GM21367 (cell line): ENCODE data around the gene ADRB1.

Experiments
- ATAC-seq: cut with Tn5 transposase; IDR thresholded peaks from one replicate; pipeline ENCODE4 v1.9.1; 2021; ENCODE audit not compliant: unreplicated experiment

The ADRB1 gene

DNA sequence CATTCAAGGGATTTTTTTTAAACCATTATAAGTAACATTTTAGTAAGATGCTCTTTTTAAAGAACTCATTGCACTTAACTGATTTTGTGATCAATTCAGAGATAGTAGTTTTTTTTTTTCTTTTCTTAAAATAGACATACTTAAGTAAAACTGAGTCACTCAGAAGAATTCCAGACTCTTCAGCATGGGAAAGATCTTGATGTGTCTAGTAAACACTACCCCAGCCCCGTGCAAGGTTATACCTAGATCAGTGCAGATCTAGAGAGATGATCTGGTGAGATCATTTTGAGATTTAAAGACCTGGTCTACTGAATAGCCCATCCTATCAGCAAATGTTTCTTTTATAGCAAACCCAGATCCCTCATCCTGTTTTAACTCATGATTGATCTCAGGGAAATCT is 8.6 kb downstream of the ADRB1 start:
- no peak for ATAC-seq

DNA sequence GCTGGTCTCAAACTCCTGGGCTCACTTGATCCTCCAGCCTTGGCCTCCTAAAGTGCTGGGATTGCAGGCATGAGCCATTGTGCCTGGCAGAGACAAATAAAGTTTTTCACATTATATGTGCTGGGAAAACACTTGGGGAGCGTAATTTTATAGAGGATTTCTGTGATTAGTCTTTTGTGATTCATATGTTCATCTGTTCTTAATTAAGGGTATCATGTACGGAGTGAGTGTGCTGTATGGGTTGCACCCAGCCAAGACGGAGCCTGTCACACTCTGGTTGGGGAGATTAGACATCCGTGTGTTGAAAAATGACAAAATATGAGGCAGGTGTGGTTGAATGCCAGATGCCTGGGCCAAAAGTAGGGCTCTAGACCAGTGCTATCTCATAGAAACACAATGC is 10.3 kb downstream of the ADRB1 start:
- ATAC-seq = no peak

DNA sequence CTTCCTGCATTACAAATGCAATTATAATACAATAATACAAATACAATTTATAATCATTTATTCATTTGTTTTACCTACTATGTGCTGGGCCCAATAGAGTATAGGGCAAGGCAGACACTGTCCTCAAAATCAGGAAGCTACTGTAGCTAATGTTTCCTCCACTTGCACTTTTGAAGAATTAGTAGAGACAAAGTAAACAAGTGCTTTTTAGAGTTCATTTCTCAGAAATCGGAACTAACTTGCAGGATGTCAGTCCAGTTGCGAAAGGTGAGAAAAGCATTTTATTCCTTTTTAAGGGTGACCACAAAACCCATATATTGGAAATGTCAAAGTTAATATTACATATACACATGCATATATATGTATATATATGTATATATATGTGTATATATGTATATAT is 14.2 kb downstream of the ADRB1 start:
- no peak for ATAC-seq

DNA sequence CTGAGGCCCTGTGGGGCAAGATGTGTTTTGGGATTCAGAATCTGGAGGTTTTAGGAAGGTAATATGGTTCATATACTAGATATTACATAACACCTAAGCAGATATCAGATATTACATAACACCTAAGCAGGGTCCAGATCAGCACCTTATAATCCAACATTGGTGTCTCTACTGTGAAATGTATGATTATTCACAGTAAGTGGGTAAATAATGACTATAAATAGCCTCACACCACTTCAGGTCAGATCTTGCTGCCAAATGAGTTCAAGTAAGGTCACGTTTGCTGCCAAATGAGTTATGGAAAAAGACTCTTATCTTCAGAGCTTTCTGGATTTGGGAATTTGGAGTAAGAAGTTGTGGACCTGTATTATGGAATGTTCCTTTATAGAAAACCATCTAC is 14.6 kb downstream of the ADRB1 start:
- ATAC-seq = no peak

DNA sequence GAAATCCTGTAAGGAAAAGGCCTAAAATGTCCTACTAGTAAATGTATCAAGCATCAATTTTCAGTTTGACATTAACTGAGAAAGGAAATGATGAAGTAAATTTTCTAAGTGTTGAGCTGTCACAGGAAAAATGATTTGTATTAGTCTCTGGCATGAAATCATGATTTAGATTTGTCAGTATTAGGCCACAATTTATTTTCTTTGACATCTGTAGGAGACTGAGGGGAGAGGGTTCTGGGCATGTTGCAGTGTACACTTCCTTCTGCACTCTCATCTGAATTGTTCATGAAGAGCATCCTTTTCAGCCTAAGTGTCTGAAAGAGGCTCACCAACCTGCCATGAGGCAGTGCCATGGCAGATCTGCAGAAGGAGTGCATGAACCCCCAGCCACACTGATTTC is 15.9 kb downstream of the ADRB1 start:
- ATAC-seq = no peak

DNA sequence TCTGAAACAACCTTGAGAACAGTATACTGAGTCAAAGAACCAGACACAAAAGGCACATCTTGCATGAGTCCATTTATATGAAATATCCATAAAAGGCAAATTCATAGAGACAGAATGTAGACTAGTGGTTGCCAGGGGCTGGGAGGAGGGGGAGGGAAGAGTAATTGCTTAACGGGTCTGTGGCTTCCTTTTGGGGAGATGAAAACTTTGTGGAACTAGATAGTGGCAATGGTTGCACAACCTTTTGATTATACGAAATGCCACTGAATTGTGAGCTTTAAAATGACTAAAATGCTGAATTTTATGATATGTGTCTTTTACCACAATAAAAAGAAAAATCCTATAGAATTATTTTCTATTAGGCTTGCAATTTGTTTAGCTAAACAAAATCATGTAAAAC is 16.8 kb downstream of the ADRB1 start:
- ATAC-seq = no peak

DNA sequence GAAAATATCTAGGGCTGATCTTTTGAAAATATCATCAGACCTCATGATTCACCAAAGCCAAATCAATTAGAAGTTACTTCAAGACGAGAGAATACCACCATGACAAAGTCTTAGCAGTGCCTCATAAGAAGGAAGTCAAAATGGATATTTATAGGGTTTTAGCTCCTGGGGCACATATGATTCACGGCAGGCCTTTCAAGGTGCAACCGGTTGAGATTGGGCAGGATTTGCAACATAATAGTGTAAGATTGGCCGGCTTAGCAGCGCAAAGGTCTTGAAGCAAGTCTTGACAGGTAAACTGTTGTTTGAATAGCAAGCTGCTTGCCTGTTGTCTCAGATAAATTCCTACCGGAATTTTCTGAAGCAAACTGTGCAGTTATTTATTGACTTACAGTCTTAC is 17.5 kb downstream of the ADRB1 start:
- ATAC-seq = no peak

DNA sequence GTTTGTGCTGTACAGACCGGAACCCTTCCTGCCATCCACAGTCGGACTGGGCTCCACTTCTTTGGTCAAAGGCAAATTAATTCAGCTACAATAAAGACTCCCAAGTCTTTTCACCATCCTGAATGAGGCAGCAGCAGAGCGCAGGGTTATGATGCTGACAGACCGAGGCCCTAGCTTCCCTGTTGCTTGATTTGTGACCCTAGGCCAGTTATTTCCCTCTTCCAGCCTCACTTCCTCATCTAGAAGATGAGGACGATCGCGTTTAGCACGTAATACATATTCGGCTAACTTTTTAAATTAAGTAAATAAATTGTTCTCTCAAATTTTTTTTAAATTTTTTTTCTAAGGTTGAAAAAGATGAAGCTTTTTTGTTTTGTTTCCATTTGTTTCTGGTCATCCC is 18.1 kb downstream of the ADRB1 start:
- no peak for ATAC-seq

DNA sequence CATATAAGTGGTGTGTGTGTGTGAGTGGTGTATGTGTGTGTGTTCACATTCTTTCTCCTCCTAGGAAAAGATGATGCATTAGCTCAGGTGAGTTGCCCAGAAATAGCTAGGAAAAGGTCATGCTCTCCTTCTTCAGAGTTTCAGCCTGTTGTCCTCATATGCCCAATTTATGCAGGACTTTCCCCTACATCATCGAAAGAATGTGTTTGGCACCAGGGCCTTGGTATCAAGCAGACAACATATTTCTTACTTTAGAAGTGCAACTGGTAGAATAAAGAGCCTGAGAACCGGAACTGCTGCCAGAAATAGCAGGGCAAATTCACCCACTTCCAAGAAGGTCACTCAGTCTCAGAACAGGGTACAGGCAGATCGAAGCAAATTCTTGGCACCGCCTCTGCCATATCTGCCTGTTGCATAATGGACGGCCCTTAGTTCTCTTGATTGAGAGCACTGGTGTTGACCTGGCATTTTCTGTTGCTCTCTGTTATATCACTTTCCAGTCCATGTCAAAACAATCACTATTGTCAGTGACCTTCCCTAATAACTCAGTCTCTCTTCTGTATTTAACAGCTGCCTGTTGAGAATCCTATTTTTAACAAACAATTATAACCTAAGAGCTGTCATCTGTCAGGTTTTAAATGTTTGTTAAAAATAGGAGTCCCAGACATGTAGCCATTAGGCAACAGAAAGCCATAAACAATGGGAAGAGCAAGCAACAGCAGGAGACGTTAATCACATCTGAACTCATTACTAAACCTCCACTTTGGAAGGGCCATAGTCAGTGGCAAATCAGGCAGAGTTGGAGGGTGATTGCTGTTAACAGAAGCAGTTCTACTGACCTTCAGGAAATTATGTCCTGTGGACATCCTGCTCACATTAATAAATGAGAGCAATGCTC is 20.7 kb downstream of the ADRB1 start:
- no peak for ATAC-seq

DNA sequence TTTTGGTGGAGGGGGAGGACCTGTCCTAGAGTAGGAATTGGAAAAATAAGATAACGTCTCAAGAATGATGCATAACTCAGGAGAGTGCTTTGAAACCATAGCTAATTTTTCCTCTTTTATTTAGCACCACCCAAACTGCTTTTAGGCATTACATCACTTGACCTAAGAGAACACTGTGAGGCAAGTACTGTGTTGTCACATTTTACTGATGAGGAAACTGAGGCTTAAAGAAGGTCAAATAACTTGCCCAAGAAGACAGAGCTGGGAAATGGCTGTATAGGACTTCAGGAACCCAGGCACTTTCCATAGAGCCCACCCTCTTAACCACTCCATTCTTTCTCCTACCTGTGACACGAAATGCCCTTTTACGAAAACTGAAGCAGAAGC is 21.4 kb downstream of the ADRB1 start:
- ATAC-seq = no peak

DNA sequence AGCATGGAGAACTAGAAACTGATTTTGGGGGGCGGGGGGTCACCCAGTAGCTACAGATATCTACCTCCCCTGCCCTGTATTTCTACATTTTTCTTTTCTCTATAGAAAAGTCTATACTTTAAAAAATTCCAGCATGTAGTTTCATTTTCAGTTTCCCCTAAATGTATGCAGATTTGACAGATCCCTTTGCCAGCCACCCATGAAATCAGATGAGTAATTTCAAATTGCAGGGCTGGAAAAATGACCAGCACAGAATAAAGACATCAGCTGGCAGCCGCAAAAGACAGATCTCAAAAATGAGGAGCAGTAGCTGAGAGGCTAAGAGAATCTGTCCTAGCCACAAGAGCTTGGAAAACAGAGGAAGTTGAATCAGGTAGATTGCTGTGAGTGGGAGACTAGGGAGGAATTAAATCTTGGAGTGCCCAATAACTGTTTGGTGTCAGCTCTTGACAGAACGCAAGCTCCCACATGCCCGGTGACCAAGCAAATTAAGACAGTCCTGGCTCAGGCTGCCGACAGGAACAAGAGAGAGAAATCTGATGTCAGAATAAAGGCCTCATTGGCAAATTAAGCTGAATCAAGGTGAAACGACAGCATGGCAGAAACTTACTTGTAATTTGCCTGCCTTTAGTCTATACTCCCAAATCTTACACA is 24.5 kb downstream of the ADRB1 start:
- ATAC-seq = no peak

DNA sequence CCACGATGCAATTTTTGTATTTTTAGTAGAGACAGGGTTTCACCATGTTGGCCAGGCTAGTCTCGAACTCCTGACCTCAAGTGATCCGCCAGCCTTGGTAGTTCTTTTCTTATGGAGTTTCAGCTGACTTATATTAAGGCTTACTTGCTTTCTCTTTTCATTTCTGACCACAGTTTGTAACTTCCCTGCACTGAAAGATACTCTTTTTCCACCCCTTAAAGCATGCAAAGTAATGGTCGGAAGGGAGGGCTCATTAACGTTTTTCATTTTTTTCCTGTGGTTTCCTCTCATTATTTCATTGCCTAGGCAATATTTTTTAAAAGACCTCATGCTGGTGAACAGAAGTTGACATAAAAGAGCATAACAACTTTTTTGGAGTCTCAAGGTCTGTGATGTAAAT is 27.0 kb downstream of the ADRB1 start:
- ATAC-seq = no peak

DNA sequence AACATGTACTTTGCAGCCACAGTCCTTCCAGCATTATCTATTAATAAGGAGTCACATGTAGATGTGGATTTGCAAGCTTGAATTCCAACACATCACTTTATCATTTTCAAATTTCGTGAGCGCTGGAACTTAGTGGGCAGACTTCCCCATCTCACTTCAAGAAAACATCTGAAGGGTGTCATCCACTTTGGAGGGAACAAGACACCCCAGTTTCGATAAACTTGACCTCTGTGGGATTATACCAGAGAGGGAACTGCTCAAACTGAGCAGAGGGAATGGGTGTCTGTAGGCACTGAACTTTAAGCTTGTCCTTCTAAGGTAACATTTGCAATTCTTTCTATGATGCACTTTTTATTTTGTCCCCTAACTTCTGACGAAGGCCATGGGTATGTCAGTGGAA is 27.5 kb downstream of the ADRB1 start:
- ATAC-seq = no peak

DNA sequence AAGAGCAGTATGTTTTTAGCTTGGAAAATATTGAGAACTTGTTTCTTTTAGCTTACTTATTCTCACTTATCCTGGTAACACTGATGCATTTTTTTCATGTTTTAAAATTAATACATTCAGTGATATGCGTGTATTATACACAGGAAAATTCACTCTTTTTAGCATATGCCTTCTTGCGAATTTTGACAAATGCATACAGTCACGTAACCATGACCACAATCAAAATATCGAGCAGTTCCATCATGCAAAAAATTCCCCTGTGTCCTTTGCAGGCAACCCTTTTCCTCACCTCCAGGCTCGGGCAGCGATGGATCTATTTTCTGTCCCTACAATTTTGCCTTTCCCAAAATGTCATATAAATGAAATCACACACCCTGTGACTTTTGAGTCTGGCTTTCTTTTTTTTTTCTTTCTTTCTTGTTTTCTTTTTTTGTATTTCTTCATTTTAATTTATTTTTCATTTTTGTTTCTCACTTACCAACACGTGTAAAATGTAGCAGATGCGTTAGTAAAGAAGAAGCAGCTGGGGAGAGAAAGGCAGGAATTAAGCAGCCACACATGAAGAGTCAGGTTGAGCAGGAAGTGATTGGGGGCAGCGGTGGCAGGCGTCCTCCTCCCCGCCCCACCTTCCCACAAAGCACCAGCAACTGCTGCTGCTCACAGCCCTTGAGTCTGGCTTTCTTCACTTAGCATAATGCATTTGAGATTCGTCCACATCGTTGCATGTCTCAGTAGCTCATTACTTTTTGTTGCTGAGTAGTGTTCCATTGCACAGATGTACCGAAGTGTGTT is 29.9 kb downstream of the ADRB1 start:
- ATAC-seq = no peak

DNA sequence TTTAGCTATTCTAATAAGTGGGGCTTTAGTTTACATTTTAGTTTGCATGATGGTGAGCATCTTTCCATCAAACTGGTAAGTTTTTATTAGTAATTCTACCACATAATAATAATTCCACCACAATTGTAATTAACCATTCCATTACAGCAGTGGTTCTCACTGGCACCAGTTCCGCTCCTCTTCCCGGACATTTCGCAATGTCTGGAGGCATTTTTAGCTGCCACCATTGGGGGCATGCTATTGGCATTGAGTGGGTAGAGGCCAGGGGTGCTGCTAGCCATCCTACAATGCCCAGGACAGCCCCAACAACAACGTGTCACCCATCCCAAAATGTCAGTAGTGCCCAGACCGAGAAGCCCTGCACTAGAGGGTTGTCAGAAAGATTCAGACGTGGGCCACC is 31.4 kb downstream of the ADRB1 start:
- no peak for ATAC-seq

DNA sequence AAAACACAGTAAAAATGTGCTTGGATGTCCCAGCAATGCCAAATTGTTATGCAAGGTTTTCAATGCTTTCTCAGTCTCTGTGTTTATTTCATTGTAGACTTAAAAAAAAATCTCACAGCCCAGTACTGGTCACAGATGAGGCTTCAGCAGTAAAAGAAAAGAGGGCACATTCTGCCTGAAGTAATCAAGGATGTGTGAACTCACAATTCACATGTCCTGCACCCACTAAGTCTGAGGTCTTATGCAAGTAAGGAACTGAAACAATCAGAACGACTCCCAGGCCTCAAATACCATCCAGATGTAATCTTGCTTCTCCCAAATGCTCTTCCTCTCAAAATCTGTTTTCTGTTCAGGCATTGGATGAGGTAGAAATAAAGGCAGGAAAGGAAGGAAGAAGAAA is 33.7 kb downstream of the ADRB1 start:
- ATAC-seq = no peak

DNA sequence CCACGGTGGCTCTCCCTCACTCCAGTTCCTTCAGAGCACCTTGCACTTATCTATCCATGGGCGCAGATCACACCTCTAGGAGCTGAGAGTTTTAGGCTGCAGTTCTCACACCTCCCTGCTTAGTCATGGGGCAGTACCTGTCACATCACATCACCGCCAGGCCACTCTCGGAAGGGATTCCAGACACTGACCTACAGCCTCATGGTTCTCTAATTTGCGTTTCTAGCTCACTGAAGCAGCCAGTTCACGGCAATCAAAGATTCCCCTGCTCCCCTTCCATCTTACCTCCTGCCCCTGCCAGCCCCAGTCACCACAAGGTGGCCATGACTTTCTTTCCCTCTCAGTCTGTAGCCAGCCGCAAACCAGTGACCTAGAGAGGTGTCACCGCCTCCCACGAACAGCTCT is 34.2 kb downstream of the ADRB1 start:
- ATAC-seq = peak; percentile 61

DNA sequence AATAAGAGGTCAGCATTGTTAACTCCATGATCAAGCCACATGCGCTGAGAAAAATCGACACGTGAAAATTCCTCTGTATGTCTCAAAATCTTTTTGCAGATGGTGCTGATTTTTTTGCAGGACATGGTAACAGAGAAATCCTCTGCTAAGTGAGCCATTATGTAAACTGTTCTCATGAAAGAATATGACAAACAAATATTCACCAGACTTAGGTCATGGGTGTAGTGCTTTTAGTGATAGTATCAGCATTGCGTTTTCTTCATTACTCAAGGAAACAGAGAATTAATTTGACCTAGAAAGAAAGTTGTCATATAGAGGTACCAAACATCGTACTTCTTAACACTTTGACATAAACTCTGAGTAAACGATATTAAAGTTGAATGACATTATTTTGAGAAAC is 34.7 kb downstream of the ADRB1 start:
- no peak for ATAC-seq

DNA sequence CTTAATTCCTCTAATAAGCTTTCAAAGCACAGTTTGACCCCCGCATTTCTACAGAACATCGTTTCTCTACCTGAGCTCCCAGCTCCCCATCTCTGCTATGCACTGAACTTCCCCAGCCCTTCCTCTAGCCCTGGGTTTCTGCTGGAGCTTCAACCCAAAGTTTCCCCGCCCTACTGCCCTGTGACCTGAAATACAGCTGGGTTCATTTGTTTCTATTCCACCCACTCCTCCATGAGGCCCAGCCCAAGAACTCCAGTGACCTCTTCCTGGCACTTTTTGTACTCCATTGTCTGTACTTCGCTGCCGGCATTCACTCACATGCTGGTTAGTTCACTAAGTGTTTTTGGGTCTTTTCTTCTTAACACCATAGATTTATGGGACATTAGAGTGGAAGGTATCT is 35.8 kb downstream of the ADRB1 start:
- ATAC-seq = no peak

DNA sequence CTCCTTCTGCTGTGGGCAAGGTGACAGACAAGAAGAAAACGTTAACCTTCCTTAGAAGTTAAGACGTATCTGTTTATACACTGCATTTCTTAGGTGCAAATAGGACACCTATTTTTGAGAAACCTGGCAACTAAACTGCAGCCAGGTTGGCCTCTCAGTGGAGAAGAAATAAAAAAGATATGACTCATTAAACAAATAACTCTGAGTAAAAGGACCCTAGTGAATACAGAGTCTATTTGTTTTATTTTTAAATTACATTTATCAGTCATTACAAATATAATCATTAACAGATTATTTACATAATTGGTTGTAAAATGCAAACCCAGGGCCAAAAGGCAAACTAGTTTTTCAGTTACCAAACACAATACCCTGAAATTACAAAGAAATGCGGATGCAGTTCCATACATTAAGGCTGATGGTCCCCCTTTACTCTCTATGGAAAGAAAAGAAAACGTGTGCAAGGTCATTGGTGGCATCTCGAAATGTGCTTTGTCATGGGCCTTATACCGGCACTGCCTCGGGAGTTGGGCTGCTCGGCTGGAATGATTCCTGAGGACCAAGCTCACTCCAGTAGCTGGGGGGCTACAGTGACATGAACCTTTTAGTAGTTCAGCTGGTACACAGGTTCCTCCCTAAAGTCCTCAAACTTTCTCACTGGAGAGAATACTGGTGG is 38.4 kb downstream of the ADRB1 start:
- ATAC-seq = no peak

DNA sequence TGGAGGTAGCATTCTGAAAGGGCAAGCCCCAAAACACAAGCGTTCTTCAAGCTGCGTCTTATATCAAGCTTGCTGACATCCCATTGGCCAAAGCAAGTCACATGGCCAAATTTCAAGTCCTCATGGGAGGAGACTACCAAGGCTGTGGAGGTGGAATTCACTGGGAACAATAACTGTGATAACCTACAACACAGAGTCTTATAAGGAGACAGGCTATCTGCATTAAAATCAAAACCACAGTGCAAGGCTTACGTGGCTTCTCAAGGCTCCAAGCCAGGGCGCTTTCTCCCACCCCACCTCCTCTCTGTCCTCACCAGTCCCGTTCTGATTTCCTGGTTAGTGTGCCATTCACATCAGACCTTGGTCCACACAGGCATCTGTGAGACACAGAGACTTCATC is 39.4 kb downstream of the ADRB1 start:
- ATAC-seq = no peak
